HCT116 (cell line): ENCODE measurements around the gene TSPOAP1.

Experiments
- EZH2 ChIP-seq: fragments of 200-600 bp; sonication (generic); IDR thresholded peaks from 2 replicates; pipeline ENCODE4 v1.6.1; 2017; ENCODE audit warnings: antibody characterized with exemption, mixed run types
- POLR2A ChIP-seq: IDR thresholded peaks from 2 replicates; pipeline ENCODE4 v1.7.0; 2011; ENCODE audit warnings: borderline replicate concordance; ENCODE audit not compliant: insufficient read depth, insufficient read length; ENCODE audit errors: extremely low read depth
- TF ChIP-seq, protein P1 (sequence below), 3 experiments: fragments of 200-600 bp in 1 of 3; sonication (generic) in 1 of 3; IDR thresholded peaks in 2 of 3; conservative IDR thresholded peaks in 1 of 3; 2 replicates each; pipeline ENCODE4 v1.5.1; 2012 to 2017; ENCODE audit warnings: low read depth in 2 of 3, low read length in 2 of 3, antibody characterized with exemption in 1 of 3, borderline replicate concordance in 1 of 3, control low read depth in 1 of 3, mild to moderate bottlenecking in 1 of 3, mixed read lengths in 1 of 3, mixed run types in 1 of 3, moderate library complexity in 1 of 3; ENCODE audit not compliant: insufficient read depth in 1 of 3

- TF ChIP-seq POLR2A (no peak), EZH2 (no peak)
- TF ChIP-seq, protein P1, sequence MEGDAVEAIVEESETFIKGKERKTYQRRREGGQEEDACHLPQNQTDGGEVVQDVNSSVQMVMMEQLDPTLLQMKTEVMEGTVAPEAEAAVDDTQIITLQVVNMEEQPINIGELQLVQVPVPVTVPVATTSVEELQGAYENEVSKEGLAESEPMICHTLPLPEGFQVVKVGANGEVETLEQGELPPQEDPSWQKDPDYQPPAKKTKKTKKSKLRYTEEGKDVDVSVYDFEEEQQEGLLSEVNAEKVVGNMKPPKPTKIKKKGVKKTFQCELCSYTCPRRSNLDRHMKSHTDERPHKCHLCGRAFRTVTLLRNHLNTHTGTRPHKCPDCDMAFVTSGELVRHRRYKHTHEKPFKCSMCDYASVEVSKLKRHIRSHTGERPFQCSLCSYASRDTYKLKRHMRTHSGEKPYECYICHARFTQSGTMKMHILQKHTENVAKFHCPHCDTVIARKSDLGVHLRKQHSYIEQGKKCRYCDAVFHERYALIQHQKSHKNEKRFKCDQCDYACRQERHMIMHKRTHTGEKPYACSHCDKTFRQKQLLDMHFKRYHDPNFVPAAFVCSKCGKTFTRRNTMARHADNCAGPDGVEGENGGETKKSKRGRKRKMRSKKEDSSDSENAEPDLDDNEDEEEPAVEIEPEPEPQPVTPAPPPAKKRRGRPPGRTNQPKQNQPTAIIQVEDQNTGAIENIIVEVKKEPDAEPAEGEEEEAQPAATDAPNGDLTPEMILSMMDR (IDR thresholded peaks at IDR 0.05 in 2 of 3, conservative IDR thresholded peaks at IDR 0.05 in 1 of 3; ENCODE audit: borderline replicate concordance in 1 of 3, insufficient read depth in 1 of 3, low read depth in 2 of 3, low read length in 2 of 3) = no peak
Observed at GRCh38 chr17:58289869-58290268, 38.7 kb downstream of the TSPOAP1 start.
